Stomach (tissue), 4 donors: ENCODE data around the gene CUEDC1.

Experiments used
- CTCF ChIP-seq, 7 experiments: fragments of 450-650 bp in 4 of 7; fragments of 200-600 bp in 3 of 7; sonication (generic) in 3 of 7; IDR thresholded peaks; one replicate each; pipeline ENCODE4 v1.5.1; 2016 to 2019; ENCODE audit warnings: antibody characterized with exemption in 7 of 7, control low read depth in 2 of 7, mild to moderate bottlenecking in 1 of 7
- EP300 ChIP-seq: sonication (generic); formaldehyde crosslinking; IDR thresholded peaks from one replicate; pipeline ENCODE4 v1.6.1; 2017; ENCODE audit warnings: antibody characterized with exemption
- POLR2A ChIP-seq, 4 donors: fragments of 450-650 bp; IDR thresholded peaks; one replicate each; pipeline ENCODE4 v1.6.1; 2016; ENCODE audit warnings: antibody characterized with exemption in 4 of 4, control low read depth in 2 of 4, mild to moderate bottlenecking in 1 of 4, moderate library complexity in 1 of 4

- no peak for TF ChIP-seq CTCF (IDR thresholded peaks at IDR 0.05)
- TF ChIP-seq EP300, result no peak
- no peak for TF ChIP-seq POLR2A (IDR thresholded peaks at IDR 0.05)
These were observed 43.2 kb downstream of the CUEDC1 start for GRCh38 chr17:57911834-57912673.
